GM18907 (cell line): Measurements from ENCODE around the gene RALGAPA2.
"Not testable (repeated sequence)": the region's sequence is repeated elsewhere in the genome, so short reads cannot be mapped to it uniquely, and the experiment has no call there.

Source experiments
- ATAC-seq: cut with Tn5 transposase; IDR thresholded peaks from one replicate; pipeline ENCODE4 v1.9.1; 2021; ENCODE audit warnings: mild to moderate bottlenecking, moderate library complexity; ENCODE audit not compliant: unreplicated experiment

The RALGAPA2 gene

GRCh38 chr20:20362774-20363433, 349.5 kb downstream of the RALGAPA2 start:
- ATAC-seq, result no peak

- ATAC-seq, result peak; percentile 76
Observed at GRCh38 chr20:20360464-20360863, 352.0 kb downstream of the RALGAPA2 start.

GRCh38 chr20:20359628-20360027, 352.8 kb downstream of the RALGAPA2 start:
- ATAC-seq, result no peak

GRCh38 chr20:20358801-20359200, 353.6 kb downstream of the RALGAPA2 start:
- no peak for ATAC-seq

DNA sequence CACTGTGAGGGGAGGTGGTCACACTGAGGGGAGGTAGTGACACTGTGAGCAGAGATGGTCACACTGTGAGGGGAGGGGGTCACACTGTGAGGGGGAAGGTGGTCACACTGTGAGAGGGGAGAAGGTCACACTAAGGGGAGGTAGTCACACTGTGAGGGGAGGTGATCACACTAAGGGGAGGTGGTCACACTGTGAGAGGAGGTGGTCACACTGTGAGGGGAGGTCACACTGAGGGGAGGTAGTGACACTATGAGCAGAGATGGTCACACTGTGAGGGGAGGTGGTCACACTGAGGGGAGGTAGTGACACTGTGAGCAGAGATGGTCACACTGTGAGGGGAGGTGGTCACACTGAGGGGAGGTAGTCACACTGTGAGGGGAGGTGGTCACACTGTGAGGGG, 356.9 kb downstream of the RALGAPA2 start:
- ATAC-seq, result not testable (repeated sequence)

DNA sequence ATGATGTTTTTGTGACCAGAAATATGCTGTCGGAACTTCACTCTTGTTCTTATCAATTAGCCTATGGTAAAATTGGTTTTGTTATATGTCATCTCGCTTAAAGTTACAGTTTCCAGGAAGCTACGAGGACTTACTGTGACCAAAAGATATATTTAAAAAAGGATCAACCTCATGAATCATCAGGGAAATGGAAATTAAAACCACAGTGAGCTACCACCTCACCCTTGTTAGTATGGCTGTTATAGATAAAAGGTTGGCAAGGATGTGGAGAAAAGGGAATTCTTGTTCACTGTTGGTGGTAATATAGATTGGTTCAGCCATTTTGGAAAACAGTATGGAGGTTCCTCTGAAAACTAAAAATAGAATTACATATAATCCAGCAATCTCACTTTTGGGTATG, 358.9 kb downstream of the RALGAPA2 start:
- no peak for ATAC-seq

DNA sequence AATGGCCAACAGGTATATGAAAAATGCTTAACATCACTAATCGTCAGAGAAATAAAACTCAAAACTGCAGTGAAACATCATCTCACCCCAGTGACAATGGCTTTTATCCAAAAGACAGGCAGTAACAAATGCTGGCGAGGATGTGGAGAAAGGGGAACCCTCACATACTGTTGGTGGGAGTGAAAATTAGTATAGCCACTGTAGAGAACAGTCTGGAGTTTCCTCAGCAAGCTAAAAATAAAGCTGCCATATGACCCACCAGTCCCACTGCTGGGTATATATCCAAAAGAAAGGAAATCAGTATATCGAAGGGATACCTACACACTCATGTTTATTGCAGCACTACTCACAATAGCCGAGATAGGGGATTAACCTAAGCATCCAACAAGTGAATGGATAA, 368.0 kb downstream of the RALGAPA2 start:
- ATAC-seq, result no peak

GRCh38 chr20:20343932-20344331, 368.5 kb downstream of the RALGAPA2 start:
- ATAC-seq, result no peak
